ENCODE results near the gene NINJ1. TPM values are rescaled to one million over a fixed set of nuclear protein-coding genes. Genes with fewer than 3 reads are reported as not detected.

The NINJ1 gene
- total RNA-seq, 2 experiments from 2014 or later = 74.9 to 77.8 TPM

DNA sequence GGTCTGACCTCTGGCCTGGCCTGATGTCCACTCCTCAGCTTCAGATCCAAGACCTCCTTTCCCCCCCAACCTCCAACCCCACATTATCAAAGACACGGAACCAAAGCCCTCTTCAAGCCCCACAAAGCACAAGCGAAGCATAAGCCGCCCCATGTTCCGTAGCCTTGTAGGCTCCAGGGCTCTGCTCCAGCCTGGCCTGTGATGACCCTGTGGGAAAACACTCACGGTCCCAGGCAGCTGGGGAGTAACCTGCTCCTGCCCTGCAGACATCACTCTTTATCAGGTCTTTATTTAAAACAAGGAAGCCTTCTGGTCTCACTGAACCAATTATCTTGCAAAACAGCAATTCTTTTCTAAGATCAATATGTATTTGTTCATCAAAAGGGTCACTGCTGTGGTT is 34.5 kb upstream of the NINJ1 start:
- no peak overlapping the region for H3K27ac Mint-ChIP-seq
- H3K9me3 Mint-ChIP-seq = no peaks in the 10 kb centered on the region
- no peaks in the 10 kb centered on the region for H3K4me1 Mint-ChIP-seq
- no peak for DNase-seq
- H3K36me3 Mint-ChIP-seq = no peaks in the 10 kb centered on the region
- no peak overlapping the region for H3K4me3 Mint-ChIP-seq
- no peaks in the 10 kb centered on the region for H3K27me3 Mint-ChIP-seq

DNA sequence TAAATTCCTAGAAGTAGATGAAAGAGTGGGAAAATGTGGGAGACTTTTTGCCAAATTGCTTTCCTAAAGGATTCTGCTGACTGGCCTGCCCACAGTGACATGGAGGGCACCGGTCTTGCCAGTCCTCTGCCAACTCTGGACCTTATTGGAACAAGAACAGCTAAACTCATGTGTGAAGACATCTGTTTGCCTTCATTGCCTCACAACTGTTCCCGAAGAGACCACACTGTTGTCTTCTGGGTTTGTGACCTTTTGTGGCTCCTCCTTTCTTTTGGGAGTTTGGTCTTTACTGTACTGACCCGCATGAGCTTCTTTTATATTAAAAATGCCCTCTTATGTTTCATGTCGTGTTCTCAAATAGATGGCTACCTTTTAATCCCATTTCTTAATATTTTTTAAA is 33.8 kb upstream of the NINJ1 start:
- Mint-ChIP-seq H3K9me3 (no peaks in the 10 kb centered on the region), H3K27ac (no peak overlapping the region)
- no peak for DNase-seq

GRCh38 chr9:93167185-93167584 is 33.1 kb upstream of the NINJ1 start:
- H3K36me3 Mint-ChIP-seq = no peaks in the 10 kb centered on the region
- no peak for DNase-seq
- no peaks in the 10 kb centered on the region for H3K4me1 Mint-ChIP-seq
- no peaks in the 10 kb centered on the region for H3K9me3 Mint-ChIP-seq
- no peaks in the 10 kb centered on the region for H3K27me3 Mint-ChIP-seq
- H3K27ac Mint-ChIP-seq = no peak overlapping the region
- H3K4me3 Mint-ChIP-seq = no peak overlapping the region

More for the DNA sequence above, 33.8 kb upstream of the NINJ1 start:
- no peaks in the 10 kb centered on the region for H3K36me3 Mint-ChIP-seq
- H3K4me3 Mint-ChIP-seq = no peak overlapping the region
- no peaks in the 10 kb centered on the region for H3K4me1 Mint-ChIP-seq
- no peaks in the 10 kb centered on the region for H3K27me3 Mint-ChIP-seq

DNA sequence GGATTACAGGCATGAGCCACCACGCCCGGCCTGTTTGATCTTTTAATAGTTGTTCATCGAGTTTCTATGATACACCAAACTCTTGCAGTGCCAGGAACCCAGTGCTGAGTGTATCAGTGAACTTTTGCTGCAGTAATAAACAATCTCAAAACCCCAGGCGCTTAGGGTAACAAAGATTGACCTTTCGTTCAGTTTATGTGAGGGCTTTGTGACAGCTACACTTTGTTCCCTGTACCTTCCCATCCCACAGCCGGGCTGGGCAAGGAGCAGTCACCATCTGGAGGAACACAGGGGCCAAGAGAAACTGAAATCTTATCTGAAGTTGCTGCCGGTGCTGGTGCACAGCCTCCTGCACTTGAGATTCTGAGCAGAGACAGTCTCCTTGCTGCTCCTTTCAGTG is 32.6 kb upstream of the NINJ1 start:
- Mint-ChIP-seq H3K27ac (no peak overlapping the region), H3K27me3 (no peaks in the 10 kb centered on the region), H3K36me3 (no peaks in the 10 kb centered on the region), H3K4me1 (no peaks in the 10 kb centered on the region), H3K9me3 (no peaks in the 10 kb centered on the region), H3K4me3 (no peak overlapping the region)
- DNase-seq = no peak

DNA sequence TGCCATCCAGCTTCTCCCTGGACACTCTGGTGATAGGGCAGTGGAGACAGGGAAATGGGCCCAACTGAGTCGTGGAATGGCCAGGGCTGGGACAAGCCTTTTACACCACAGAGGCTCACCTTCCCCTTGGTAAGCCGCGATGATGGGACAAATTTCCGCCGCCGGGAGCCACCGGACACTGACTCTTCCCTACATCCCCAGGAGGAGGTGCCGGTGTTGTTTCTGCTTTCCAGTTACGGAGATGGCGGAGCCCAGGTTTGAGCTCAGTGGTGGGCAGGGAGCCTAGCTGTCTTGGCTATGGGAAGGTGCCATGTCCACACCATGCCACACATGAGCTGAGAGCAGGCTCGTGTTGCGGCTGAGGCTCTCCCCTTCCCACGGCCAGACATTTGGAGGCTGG is 30.0 kb upstream of the NINJ1 start:
- no peaks in the 10 kb centered on the region for H3K27me3 Mint-ChIP-seq
- H3K9me3 Mint-ChIP-seq = no peaks in the 10 kb centered on the region
- no peak for DNase-seq
- H3K36me3 Mint-ChIP-seq = no peaks in the 10 kb centered on the region
- peaks cover 8% of the 10 kb centered on the region for H3K4me1 Mint-ChIP-seq
- no peak overlapping the region for H3K27ac Mint-ChIP-seq
- H3K4me3 Mint-ChIP-seq = no peak overlapping the region

GRCh38 chr9:93161786-93162562 is 27.9 kb upstream of the NINJ1 start:
- Mint-ChIP-seq H3K27ac (no peak overlapping the region), H3K4me1 (peaks cover 8% of the 10 kb centered on the region), H3K9me3 (no peaks in the 10 kb centered on the region), H3K4me3 (no peak overlapping the region), H3K36me3 (no peaks in the 10 kb centered on the region), H3K27me3 (no peaks in the 10 kb centered on the region)
- no peak for DNase-seq

DNA sequence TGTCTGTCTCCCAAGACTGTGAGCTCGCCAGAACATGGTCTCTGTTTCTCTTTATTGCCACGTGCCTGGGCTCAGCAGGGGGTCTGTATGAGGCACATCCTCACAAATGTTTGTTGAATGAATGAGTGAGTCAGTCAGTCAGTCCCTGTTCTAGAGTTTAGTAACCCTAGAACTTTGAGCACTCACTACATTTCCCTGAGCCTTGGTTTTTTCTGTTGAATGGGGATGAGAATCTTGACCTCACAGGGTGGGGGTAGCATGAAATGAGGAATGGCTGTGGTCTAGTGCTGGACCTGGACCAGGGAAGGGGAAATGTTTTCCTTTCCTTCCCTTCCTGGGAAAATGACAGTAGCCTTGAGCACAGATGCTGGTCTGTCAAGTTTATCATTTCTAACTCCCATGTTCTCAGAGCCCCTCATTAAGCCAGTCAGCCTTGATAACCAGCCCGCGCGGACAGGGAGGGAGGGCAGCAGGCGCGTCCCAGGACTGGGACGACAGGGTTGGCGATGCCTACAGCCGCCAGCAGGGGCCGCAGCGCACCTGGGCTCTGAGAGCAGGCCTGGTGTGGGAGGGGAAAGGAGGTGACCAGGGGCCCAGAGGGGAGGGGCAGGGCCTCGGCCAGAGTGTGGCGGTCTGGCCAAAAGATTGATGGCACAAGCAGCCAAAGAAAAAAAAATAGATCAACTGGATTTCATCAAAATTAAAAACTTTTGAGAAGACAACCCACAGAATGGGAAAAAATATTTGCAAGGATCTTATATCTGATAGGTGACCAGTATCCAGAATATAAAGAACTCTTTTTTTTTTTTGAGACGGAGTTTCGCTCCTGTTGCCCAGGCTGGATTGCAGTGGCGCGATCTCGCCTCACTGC is 25.8 kb upstream of the NINJ1 start:
- no peaks in the 10 kb centered on the region for H3K9me3 Mint-ChIP-seq
- no peak overlapping the region for H3K4me3 Mint-ChIP-seq
- no peaks in the 10 kb centered on the region for H3K36me3 Mint-ChIP-seq
- H3K27me3 Mint-ChIP-seq = no peaks in the 10 kb centered on the region
- peak; percentile 75 for DNase-seq
- no peak overlapping the region for H3K27ac Mint-ChIP-seq
- H3K4me1 Mint-ChIP-seq = peaks cover 10% of the 10 kb centered on the region

- no peaks in the 10 kb centered on the region for H3K36me3 Mint-ChIP-seq
- no peak for DNase-seq
- H3K4me3 Mint-ChIP-seq = no peak overlapping the region
- no peaks in the 10 kb centered on the region for H3K9me3 Mint-ChIP-seq
- H3K27ac Mint-ChIP-seq = no peak overlapping the region
- no peaks in the 10 kb centered on the region for H3K27me3 Mint-ChIP-seq
- H3K4me1 Mint-ChIP-seq = peaks cover 11% of the 10 kb centered on the region
Measured at GRCh38 chr9:93156475-93157008, 22.5 kb upstream of the NINJ1 start.

- Mint-ChIP-seq H3K9me3 (no peaks in the 10 kb centered on the region), H3K27ac (no peak overlapping the region), H3K27me3 (no peaks in the 10 kb centered on the region), H3K36me3 (no peaks in the 10 kb centered on the region), H3K4me3 (no peak overlapping the region), H3K4me1 (peaks cover 11% of the 10 kb centered on the region)
- DNase-seq = no peak
Measured at GRCh38 chr9:93155716-93156474, 21.8 kb upstream of the NINJ1 start.

DNA sequence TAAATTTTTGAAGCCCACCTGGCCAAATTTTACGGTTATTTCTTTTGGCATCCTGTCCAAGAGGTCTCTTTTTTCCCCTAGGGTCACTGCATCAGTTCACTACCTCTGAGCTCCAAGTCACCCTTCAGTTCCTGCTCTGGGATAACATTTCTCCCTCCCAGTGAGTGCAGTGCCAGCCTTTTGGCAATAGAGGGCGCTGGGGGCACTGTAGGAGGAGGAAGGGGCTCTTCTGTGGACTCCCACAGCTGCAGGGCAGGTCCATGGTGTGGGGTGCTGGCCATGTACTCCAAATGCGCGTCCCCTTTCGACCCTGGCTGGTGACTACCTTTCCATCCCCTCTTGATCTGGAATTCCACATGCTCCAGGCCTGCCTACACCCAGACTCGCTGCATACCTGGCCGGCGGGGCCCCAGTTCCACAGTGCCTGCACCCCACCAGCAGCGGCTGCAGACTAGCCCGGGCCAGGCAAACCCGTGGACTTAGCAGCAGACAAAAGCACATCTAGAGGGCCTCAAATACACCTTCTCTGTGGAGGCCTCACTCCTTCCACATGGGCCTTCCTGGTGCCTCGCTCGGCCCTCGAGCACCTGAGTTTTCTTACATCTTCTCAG is 20.3 kb upstream of the NINJ1 start:
- Mint-ChIP-seq H3K27me3 (no peaks in the 10 kb centered on the region), H3K27ac (no peak overlapping the region), H3K9me3 (no peaks in the 10 kb centered on the region), H3K4me3 (no peak overlapping the region), H3K36me3 (no peaks in the 10 kb centered on the region), H3K4me1 (peaks cover 8% of the 10 kb centered on the region)
- DNase-seq = peak; percentile 36

DNA sequence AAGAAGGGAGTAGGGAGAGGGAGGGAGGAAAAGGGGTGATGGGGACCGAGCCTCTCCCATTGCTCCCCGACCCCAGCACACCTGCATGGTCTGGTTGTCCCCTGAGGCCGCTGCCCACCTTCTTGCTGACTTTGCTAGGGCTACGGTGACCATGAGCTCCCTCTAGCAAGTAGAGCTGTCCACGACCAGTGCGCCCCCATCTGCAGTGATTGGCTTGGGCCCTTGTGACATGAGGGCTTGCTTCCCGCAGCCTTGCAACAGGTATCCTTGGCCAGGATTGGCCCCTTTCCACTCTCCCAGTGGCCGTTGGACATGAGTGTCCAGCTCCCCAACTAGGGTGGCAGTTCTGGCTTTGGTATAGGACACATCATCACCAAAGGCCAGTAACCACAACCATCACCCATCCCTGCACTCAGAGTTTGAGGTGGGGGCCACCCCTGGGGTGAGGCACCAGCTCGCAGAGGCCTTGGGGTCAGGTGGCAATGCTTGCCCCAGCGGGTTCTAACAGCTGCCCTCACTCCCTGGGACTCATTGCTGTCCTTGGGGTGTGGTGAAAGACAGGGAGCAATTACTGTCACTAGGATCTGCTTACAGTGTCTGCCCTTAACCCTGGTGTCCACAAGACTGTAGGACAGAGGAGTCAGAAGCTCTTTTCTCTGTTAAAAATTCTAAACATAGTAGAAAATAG is 17.2 kb upstream of the NINJ1 start:
- peaks cover 29% of the 10 kb centered on the region for H3K4me1 Mint-ChIP-seq
- DNase-seq = no peak
- no peak overlapping the region for H3K4me3 Mint-ChIP-seq
- H3K27ac Mint-ChIP-seq = no peak overlapping the region
- peaks cover 22% of the 10 kb centered on the region for H3K36me3 Mint-ChIP-seq
- H3K27me3 Mint-ChIP-seq = no peaks in the 10 kb centered on the region
- H3K9me3 Mint-ChIP-seq = peaks cover 21% of the 10 kb centered on the region

DNA sequence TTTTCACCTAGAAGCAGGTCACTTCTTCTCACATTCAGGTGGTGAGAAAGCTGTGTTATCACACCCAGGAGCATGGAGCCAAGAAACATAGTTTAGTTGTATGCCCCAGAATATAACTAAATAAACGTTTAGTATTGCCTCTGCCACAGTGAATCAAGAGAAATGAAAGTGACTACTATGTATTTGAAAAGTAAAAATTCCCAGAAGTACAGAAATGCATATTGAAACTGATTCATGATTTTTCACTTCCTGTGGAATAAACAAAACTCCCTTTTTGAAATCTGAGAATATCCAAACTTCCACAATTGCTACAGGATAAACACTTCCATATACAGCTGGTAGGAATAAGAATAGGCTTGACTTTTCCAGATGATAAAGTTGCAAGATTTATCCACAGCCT is 15.3 kb upstream of the NINJ1 start:
- Mint-ChIP-seq H3K36me3 (peaks cover 29% of the 10 kb centered on the region), H3K4me1 (peaks cover 34% of the 10 kb centered on the region), H3K27ac (peak overlapping the region; percentile 74), H3K9me3 (peaks cover 27% of the 10 kb centered on the region), H3K27me3 (no peaks in the 10 kb centered on the region), H3K4me3 (peak overlapping the region; percentile 25)
- DNase-seq = no peak

DNA sequence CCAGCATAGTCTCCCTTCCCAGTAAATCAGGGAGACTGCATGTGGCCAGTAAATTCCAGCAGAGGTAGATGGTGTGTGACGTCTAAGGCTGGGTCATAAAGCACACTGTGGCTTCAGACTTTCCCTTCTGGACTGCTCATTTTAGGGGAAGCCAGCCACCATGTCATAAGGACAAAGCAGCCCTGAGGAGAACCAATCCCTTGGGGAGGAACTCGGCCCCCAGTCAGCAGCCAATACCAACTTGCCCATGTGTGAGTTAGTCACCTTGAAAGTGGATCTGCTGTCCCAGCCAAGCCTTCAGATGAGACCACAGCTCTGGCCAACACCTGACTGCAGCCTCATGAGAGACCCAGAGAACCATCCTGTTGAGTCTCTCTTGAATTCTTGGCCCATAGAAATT is 14.7 kb upstream of the NINJ1 start:
- peak overlapping the region; percentile 74 for H3K27ac Mint-ChIP-seq
- peaks cover 38% of the 10 kb centered on the region for H3K4me1 Mint-ChIP-seq
- H3K36me3 Mint-ChIP-seq = peaks cover 30% of the 10 kb centered on the region
- no peak overlapping the region for H3K4me3 Mint-ChIP-seq
- DNase-seq = no peak
- no peaks in the 10 kb centered on the region for H3K27me3 Mint-ChIP-seq
- peaks cover 27% of the 10 kb centered on the region for H3K9me3 Mint-ChIP-seq

DNA sequence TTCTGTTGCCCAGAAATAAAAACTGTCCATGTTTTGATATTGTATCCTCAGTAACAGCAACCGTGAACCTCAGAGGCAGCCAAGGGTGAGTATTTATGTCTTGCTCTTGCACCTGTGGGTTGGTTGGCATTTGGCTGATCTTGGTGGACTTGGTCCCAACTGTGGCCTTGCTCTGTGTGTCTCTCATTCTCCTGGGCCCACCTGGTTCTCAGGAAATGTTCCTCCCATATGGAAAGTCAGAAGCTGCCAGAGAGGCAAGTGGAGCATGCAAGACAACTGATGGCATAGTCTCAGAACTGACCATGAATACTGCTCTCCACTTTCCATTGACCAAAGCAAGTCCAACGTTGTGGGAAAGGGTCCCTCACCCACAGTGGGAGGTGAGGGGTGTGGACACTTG is 13.6 kb upstream of the NINJ1 start:
- H3K4me1 Mint-ChIP-seq = peaks cover 43% of the 10 kb centered on the region

More for the DNA sequence above, 13.6 kb upstream of the NINJ1 start:
- Mint-ChIP-seq H3K27me3 (no peaks in the 10 kb centered on the region), H3K27ac (peak overlapping the region; percentile 72), H3K36me3 (peaks cover 30% of the 10 kb centered on the region), H3K4me3 (no peak overlapping the region), H3K9me3 (peaks cover 27% of the 10 kb centered on the region)
- DNase-seq = no peak
